ENCODE data around the gene ANKS3. TPM values are rescaled to one million over a fixed set of nuclear protein-coding genes. Genes with fewer than 3 reads are reported as not detected.
A peak's percentile ranks its signal among the peaks of the same experiment; 100 is the strongest.

The ANKS3 gene
- total RNA-seq, 1 donor from 2014 or later = 19.8 TPM

DNA sequence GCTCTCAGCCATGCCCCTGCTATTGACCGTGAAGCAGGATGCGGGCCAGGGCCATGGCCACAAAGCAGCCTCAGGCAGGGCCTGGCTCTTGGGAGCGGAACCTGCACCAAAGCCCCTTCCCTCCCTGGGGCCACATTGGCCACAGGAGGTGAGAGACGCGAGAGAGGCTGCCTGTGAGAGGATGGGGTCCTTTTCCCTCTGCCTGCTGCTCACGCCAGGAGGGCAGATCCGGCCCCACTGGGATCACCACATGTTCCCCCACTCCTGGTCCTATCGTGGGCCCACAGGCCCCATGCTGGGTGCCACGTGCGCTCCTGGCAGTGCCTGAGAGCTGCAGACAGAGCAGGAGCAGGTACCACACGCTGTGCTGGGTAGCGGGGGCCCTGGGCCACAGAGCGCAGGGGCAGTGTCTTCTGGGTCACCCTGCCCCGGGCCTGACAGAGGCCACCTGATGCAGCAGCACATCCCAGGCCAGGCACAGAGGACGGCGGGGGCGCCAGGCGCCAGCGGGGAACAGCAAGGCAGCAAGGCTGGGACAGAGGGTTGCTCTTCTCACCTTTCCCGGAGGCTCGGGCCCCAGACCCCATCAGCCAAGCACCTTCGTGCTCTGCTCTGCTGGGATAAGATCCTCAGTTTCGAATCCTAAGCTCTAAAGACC is 49.9 kb downstream of the ANKS3 start:
- DNase-seq = no peak

DNA sequence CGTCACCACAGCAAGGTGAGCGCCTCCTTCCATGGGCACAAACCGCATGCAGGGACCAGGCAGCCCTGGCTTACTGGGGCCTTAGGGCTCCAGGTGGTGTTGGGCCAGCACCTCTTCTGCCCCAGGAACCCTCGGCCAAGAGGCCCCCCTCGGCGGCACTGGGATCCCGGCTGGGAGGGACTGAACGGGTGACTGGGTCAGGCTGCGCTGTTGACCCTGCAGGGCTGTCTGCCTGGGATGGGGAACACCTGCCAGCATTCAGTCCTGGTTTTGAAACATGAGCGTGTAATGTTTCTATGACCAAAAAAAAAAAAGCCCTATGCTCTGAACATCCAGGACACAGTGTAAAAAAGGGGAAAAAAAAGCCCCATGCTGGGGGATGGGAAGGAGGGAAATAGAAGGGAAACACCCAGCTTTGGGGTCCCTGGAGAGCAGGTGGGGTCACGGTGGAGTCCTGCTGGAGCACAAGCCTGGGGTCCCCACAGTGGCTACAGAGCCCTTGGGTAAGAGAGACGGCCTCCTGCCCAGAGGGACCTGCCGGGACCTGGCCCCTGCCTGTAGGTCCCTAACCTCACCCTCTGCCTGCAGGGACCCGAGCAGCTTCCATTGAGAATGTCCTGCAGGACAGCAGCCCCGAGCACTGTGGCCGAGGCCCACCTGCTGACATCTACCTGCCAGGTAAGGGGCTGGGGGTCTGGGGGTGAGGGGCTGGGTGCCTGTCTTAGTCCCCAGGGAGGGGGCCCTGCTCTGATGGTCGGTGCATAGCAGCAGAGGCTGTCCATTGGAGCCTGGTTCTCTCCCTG is 50.6 kb downstream of the ANKS3 start:
- no peak for DNase-seq

DNA sequence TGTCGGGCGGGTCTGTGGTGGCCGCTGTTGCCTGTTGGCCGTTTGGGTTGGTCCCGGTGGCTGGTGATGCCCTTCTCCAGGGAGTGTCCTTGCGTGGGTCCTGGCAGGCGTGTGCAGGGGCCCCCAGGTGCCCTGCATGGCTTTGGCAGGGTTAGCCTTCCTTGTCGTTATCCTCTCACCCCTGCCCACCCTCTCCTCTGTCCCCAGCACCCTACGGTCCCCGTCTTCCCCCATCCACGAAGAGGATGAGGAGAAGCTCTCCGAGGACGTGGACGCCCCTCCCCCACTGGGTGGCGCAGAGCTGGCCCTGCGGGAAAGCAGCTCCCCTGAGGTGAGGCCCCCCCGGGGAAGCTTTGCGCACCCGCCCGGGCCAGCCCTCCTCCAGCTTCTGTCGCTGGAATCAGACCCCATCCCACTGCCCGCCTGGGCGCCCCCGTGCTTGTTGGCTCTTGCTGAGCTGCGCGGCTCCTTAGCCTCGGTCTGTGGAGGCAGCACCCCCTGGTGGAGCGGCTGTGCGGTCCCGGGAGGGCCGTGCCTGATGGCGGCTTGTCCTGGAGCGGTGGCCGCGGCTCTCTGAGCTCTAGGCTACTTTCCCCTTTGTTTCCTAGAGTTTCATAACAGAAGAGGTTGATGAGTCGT is 51.3 kb downstream of the ANKS3 start:
- no peak for DNase-seq

DNA sequence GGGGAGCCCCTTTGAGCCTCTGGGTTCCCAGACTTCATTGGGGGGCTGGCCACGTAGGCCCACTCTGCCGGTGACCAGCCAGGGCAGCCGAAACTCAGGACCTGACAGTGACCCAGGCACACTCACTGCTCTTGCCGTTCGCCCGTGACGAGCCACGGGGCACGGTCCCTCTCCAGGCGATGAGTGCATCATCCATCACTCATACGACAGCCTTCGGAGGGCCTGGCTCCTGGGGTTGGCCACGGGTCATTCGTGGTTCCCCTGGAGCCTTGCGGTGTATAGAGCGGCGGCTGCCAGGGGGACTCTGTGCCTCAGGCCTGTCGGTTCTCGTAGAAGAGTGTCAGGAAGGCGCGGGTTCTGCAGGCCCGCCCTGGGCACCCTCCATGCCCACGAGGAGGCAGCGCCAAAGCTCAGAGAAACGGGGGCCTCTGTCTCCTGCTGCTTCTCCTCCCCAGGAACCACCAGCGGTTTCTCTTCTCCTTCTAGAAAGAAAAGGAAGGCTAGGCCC is 51.9 kb downstream of the ANKS3 start:
- no peak for DNase-seq

DNA sequence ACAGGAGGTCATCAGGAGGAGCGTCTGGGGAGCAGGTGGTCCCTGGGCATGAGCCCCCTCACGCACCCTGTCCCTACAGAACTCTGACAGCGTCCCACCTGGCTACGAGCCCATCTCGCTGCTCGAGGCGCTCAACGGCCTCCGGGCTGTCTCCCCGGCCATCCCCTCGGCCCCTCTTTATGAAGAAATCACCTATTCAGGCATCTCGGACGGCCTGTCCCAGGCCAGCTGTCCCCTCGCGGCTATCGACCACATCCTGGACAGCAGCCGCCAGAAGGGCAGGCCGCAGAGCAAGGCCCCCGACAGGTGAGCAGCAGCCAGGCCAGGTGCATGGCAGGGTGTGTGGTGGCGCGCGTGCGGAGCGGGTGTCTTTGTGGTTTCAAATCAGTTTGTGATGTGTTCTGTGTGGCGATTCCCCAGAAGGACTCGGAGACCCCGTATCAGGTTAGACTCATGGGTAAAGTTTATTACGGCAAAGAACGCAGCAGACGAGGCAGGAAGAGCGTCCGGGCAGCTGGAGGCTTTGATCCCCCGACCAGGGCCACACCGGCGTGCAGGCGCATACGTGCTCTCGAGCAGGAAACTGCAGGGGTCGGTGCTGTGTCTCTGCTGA is 52.5 kb downstream of the ANKS3 start:
- no peak for DNase-seq

DNA sequence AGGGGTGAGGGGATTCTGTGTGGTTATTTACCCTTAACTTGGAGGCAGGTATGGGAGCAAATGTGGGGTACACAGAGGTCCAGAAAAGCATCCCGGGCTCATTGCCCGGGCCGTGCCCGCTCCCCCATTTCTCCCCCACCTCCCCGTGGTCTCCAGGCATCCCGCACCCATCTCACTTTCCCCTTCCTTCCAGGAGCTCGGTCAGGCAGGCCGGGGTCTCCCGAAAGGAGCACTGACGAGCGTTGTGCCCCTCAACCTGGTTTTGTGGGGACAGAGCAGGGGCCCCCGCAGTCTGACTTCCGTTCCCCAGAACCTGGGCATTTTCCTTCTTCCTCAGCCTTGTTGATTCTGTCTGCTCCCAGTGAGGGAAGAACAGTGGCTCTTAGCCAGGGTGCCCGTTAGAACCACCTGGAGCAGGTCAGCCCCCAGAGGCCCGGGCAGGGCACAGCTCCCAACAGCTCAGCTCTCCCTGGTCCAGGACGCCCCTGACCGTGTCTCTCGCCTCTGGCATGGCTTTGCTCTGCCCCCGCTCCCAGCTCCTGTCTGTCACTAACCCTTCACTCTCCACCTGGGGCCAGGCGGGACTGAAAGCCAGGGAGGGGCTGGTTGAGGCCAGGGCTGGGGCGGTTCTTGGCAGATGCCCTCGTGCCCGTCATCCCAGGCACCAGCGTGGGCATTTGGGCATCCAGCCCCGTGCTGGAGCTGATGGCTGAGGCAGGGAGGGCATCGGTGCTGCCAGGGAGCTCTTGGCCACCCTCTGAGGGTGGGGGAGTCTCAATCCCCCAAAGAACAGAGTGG is 53.2 kb downstream of the ANKS3 start:
- no peak for DNase-seq

DNA sequence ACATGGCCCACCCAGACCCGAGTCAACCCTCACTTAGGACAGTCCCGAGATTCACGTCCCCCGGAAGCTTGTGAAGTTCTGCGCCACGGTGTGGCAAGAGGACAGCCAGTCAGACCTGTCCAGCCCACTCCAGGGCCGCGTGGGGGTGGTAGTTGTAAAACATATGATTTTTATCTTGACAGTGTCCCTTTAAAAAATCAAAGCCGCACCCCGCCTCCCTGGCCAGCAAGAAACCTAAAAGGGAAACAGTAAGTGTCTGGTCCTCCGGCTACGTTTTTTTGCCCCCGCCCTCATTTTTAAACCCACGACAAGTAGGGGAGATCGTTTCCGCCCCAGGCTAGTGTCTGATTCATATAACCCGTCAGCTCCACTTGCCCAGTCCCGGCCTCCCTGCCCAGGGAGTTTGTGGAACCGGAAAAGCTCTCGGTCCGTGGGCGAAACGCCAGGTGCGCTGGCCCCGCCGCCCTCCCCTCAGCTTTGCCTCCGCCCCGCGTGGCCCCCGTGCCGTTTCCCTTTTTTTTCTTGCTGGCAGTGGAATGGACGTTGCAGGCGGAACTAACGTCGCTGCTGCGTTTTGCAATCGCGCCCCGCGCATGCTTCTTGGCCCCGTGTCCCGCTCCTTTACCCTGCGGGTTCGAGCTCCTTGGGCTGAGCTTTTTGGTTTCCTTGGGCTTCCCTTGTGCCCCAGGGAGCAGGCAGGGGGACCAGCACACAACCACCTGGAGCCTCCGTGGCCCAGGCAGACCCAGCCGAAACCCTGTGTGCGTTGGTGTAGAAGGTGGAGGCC is 54.0 kb downstream of the ANKS3 start:
- DNase-seq = peak; percentile 28

DNA sequence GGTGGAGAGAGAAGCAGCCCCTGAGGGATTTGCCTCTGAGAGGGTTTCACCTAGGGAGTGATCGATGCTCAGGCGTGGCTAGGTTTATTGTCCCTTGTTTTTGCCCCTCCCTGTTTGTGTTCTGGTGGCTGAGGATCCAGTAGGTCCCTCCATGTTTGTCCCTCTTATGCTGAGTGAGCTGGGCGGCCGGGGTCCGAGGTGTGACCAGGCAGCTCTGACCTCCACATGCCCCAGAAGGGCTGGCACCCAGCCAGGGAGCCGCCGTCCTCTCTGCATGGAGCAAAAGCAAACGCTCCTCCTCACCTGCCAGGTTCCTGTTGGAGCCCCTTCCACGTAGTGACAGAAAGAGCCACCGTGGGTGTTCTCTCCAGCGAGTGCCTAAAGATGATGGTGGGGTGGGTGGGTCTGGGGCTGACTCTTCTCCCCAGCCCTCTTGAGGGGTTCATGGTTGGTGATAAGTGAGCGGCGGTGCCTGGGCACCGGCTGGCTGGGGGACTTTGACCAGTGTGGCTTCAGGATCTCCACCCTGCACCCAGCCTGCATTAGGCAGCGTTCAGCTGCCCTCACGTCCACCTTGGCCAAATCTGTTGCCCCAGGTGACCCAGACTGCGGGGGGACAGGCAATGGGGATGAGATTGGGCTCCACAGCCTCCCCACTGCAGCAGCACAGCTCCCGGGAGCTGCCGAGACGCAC is 54.8 kb downstream of the ANKS3 start:
- no peak for DNase-seq

DNA sequence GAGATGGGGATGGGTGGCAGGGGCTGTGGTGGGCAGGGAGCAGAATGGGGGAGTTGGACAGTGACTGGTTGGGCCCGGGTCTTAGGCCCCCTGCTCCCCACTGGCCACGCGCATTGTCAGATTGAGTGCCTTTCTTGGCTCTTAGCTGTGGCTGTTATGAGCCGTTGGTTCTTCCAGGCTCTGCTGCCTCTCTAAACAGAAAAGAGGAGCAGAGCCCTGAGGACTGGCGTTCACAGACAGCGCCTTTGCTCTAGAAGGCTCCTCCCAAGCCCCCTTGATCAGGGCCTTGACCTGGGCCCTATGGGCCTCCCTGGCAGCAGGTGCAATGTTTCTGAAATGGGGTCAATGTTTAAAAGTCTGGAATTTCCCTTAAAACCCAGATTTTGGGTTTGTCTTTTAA is 55.5 kb downstream of the ANKS3 start:
- no peak for DNase-seq

DNA sequence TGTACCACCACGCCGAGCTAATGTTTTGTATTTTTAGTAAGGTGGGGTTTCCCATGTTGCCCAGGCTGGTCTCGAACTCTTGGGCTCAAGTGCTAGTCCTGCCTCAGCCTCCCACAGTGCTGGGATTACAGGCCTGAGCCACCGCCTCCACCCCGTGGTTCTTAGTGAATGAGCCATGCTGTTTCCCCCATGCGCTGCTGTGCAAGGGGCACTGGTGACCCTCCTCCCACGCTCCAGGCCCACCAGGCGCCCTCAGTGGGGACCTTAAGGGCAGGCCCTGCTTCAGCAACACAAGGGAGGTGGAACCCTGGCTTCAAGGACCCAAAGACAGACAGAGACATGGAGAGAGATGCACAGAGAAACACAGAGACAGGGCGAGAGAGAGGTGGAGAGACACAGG is 56.1 kb downstream of the ANKS3 start:
- no peak for DNase-seq

DNA sequence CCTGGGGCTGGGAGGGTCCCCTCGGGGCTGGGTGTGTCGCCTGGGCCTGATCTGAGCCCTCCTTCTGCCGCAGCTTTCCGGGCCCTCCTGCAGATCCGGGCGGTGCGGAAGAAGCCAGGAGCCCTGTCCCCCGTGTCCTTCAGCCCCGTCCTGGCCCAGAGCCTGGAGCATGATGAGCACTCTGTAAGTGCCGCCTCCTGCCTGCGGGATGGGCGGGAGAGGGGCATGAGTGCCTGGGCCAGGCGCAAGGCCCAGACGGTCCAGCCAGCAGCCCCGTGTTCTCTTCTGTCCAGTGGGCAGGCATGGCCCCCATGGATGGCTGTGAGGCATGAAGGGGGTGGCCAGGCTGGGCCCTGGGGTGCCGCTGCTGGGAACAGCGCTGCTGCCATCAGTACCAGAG is 56.7 kb downstream of the ANKS3 start:
- DNase-seq = no peak

DNA sequence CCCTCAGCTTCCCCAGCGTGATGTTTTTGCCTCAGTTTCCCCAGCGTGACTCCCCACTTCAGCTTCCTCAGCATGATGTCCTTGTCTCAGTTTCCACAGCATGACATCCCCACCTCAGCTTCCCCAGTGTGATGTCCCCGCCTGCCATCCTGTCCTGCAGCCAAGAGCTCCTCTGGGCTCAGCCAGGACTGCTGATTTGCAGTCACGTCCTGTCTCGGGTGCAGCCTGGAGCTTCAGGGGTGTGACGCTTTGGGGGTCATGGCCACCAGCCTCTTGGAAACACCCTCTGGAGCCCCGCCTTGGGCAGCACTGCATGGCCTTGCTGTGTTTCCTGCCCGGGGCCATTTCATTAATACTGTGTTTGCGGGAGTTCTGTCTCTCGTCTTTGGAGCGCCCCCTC is 57.2 kb downstream of the ANKS3 start:
- DNase-seq = no peak

DNA sequence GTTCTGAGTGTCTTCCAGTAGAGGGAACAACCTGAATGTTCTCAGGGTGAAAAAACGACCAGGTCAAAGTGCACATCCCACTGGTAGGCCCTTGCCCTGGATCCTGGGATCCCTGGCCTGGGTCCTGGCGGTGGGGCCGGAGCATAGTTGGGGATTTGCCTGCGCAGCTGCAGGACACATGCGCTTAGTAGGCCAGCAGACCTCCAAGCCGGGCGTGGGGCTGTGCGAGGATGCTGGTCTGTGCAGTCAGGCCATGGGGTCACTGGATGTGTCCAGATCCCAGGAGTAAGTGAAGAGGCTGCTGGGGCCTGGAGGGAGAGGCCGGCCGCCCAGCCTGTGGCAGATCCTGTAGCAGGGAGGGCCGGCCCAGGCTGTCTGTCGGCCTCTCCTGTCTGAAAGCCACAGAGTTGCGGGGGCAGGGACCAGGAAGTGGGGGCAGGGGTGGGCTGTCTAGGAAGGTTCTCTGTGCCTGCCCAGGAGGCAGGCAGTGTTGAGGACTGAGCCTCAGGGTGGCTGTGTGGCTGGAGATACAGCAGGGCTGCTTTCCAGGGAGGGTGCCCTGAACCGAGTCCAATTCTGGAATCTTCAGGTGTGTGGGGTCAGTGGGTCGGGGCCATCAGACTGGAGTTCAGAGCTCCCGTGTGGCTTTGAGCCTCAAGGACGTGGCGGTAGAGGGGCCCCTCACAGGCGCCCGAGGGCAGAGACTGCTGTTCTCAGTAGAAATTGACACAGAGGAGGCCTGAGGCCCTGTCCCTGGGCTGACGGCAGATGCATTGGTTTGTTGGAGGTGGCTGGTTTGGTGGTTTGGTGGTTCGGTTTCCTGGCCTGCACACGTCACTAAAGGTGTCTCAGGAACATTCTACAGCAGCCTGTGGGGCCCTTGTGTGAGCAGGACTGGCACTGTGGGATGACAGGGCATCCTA is 57.9 kb downstream of the ANKS3 start:
- DNase-seq = no peak

DNA sequence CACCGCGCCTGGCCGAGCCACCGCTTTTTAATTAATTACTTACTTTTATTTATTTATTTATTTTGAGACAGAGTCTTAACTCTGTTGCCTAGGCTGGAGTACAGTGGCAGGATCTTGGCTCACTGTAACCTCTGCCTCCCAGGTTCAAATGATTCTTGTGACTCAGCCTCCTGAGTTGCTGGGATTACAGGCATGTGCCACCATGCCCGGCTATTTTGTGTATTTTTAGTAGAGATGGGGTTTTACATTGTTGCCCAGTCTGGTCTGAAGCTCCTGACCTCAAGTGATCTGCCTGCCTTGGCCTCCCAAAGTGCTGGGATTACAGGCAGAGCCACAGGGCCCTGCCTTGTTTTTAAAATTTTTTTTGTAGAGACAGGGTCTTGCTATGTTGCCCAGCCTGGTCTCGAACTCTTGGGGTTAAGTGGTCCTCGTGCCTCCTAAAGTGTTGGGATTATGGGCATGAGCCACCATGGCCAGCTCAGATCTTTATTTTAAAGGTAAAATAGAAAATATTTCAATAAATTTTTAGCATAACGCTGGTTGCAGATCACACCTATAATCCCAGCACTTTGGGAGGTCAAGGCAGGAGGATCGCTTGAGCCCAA is 59.0 kb downstream of the ANKS3 start:
- DNase-seq = no peak

DNA sequence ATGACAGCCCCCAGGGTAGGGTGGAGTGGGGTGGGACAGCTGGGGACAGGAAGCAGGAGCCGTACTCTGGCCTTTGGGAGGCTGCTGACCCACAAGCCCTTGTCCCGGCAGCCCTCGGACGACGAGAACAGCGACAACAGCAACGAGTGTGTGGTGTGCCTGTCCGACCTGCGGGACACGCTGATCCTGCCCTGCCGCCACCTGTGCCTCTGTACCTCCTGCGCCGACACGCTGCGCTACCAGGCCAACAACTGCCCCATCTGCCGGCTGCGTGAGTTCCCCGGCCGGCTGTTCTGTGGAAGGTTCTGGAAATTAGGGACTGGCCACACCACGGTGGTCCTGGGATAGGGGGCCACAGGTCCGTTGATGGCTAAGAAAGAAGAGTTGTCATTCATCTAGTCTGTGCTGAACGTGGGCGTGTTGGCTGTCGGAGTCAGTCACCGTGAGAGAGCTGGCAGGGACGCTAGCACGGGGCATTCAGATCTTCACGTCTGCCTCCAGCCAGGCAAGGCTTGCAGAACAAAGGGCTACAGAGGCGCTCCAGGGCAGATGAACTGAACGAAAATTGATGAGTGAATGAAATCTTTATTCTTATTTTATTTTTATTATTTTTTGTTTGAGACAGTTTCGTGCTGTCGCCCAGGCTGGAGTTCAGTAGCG is 60.6 kb downstream of the ANKS3 start:
- no peak for DNase-seq

DNA sequence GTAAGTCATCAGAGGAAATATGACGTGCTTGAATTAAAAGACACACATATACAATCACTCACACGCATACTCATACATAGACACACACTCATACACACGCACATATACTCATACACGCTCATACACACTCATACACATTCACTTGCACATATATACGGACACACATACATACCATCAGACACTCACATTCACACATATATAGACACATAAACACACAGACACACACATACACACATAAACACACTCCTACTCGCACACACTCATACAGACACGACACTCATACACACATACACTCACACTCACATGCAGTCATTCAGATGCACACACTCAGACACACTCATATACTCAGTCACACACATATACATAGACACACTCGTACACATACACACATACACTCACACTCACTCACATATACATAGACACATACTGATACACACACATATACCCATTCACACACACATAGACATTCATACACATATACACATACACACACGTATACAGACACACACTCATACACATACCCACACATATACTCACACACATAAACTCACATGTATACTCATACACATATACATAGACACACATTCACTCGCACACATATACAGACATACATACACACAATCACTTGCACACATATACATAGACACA is 65.6 kb downstream of the ANKS3 start:
- DNase-seq = no peak

DNA sequence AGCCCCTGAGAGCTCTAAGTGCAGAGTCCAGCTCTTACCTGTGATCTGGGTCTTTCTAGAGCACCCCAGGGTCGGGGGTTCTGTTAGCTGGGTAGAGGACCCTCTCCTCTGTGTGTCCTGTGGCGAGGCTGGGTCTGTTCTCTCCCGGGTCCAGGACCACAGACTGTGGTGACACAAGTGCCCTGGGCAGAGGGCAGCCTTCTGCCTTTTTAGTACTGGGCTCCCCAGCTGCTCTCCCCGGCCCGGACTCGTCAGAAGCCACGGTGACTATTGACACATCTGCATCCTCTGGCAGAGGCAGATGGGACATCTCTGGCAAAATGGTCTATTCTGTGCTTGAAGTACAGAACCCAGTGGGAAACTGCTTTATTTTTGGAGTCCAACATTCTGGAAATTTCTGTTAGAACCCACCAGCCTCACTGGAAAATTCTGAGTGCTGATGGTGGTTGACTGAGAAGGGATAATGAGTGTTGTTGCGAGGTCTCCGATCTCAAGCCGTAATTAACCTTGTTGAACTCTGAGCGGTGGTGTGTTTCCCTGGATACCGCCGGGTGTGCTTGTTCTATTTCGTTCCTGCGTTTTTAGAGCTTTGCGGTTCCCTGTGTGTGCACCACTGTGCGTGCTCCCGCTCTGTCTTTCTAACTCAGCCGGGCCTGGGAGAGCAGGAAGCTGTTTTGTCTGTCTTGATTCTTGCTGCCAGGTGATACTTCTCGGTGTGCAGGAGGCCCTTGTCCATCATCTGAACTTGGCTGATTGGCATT is 66.7 kb downstream of the ANKS3 start:
- DNase-seq = no peak

All from occipital lobe (tissue), 2 donors.